HepG2 (cell line): ENCODE data around the gene FIS1. TPM values are rescaled to one million over a fixed set of nuclear protein-coding genes. Genes with fewer than 3 reads are reported as not detected.
A peak's percentile ranks its signal among the peaks of the same experiment; 100 is the strongest.

Experiments used
- ATAC-seq: fragments of 200-7000 bp; cut with Tn5 transposase; 3 replicates; pipeline ENCODE4 v1.9.1; 2020; ENCODE audit warnings: mild to moderate bottlenecking, moderate library complexity
- BruUV-seq: library from RNA; stranded (reverse); fragments of 400-500 nt; replicated peaks from 2 replicates; lab custom pipeline; 2021; lab: Mats Ljungman, UMichigan
- CTCF ChIA-PET: fragments of 300-600 bp; formaldehyde crosslinking; extraction: SDS; loops from one replicate; lab custom pipeline; 2021; ENCODE audit warnings: low total read pairs, inconsistent platforms, low intra/inter-chr PET ratio; lab: Yijun Ruan, JAX
- POLR2A ChIA-PET: fragments of 350-600 bp; sonication (Branson Sonifier 250); formaldehyde crosslinking; loops from one replicate; lab custom pipeline; 2020; ENCODE audit warnings: antibody characterized with exemption, inconsistent platforms; lab: Yijun Ruan, JAX
- DNase-seq: peaks from one replicate; pipeline ENCODE4 v3.0.0-alpha.2; 2015; ENCODE audit warnings: low spot score
- FAIRE-seq: peaks from 3 replicates; lab custom pipeline; 2011; peaks lifted over from hg19 to GRCh38; lab: Jason Lieb, UNC
- H2AFZ ChIP-seq: one replicate; pipeline ENCODE4 v1.6.1; 2011; ENCODE audit warnings: low read length, inconsistent platforms
- H3K27ac ChIP-seq: fragments of 300-600 bp; 3 replicates; pipeline ENCODE4 v1.8.0; 2011; ENCODE audit warnings: mixed run types, mild to moderate bottlenecking, mixed read lengths, low read length, inconsistent platforms; ENCODE audit not compliant: insufficient read depth; ENCODE audit errors: extremely low read length
- H3K27me3 ChIP-seq, 2 experiments: fragments of 200-600 bp in 1 of 2; 2 replicates in 1 of 2; 3 replicates in 1 of 2; pipeline versions ENCODE4 v1.6.0 to v1.8.0; 2011; ENCODE audit warnings: low read length in 2 of 2, mild to moderate bottlenecking in 2 of 2, moderate library complexity in 2 of 2, inconsistent platforms in 1 of 2; ENCODE audit not compliant: insufficient read depth in 2 of 2, control insufficient read depth in 1 of 2
- H3K36me3 ChIP-seq, 2 experiments: fragments of 200-600 bp in 1 of 2; replicated peaks in 1 of 2; 2 replicates in 1 of 2; 3 replicates in 1 of 2; pipeline versions ENCODE4 v1.5.1 to v1.8.0; 2011; ENCODE audit warnings: low read length in 2 of 2, inconsistent platforms in 1 of 2; ENCODE audit not compliant: insufficient read depth in 2 of 2, control insufficient read depth in 1 of 2
- H3K4me1 ChIP-seq: 2 replicates; pipeline ENCODE4 v1.5.1; 2012; ENCODE audit warnings: low read length, inconsistent platforms; ENCODE audit not compliant: insufficient read depth
- H3K4me2 ChIP-seq: 2 replicates; pipeline ENCODE4 v1.6.0; 2011; ENCODE audit warnings: low read depth, low read length, inconsistent platforms
- H3K4me3 ChIP-seq, 3 experiments: fragments of 200-600 bp in 1 of 3; sonication (generic), shearing (Covaris generic) in 1 of 3; replicated peaks in 1 of 3; 2 replicates each; pipeline ENCODE4 v1.5.1; 2011 to 2016; ENCODE audit warnings: low read length in 3 of 3, inconsistent platforms in 2 of 3, low read depth in 2 of 3, mild to moderate bottlenecking in 2 of 3, control low read depth in 1 of 3, mixed read lengths in 1 of 3; ENCODE audit not compliant: insufficient read depth in 1 of 3
- H3K79me2 ChIP-seq: one replicate; pipeline ENCODE4 v1.6.1; 2011; ENCODE audit warnings: low read length, inconsistent platforms; ENCODE audit not compliant: insufficient read depth
- H3K9ac ChIP-seq: 2 replicates; pipeline ENCODE4 v1.6.0; 2011; ENCODE audit warnings: mild to moderate bottlenecking, low read depth, low read length, inconsistent platforms; ENCODE audit not compliant: insufficient read depth
- H3K9me3 ChIP-seq: 2 replicates; pipeline ENCODE4 v1.5.1; 2012; ENCODE audit warnings: mild to moderate bottlenecking, low read length
- H4K20me1 ChIP-seq: 2 replicates; pipeline ENCODE4 v1.6.0; 2011; ENCODE audit warnings: inconsistent platforms, mild to moderate bottlenecking, low read length, moderate library complexity; ENCODE audit not compliant: insufficient read depth
- AGO1 ChIP-seq: fragments of 200-400 bp; formaldehyde crosslinking; IDR thresholded peaks from 2 replicates; pipeline ENCODE4 v1.6.1; 2017; ENCODE audit warnings: mild to moderate bottlenecking, low read depth, low read length, moderate library complexity; ENCODE audit not compliant: poor library complexity, severe bottlenecking
- AGO2 ChIP-seq: fragments of 200-400 bp; formaldehyde crosslinking; optimal IDR thresholded peaks from 2 replicates; pipeline ENCODE3; 2017; ENCODE audit warnings: mild to moderate bottlenecking, low read depth, low read length, moderate library complexity
- BRF2 ChIP-seq: sonication (generic); formaldehyde crosslinking; IDR thresholded peaks from 2 replicates; pipeline ENCODE4 v1.8.1; 2022; ENCODE audit warnings: mild to moderate bottlenecking, missing genetic modification reagents
- HNRNPLL ChIP-seq: fragments of 200-400 bp; formaldehyde crosslinking; IDR thresholded peaks from 2 replicates; pipeline ENCODE4 v1.6.1; 2017; ENCODE audit warnings: mild to moderate bottlenecking, low read depth, low read length; ENCODE audit not compliant: poor library complexity, severe bottlenecking
- NFKB2 ChIP-seq: sonication (generic); formaldehyde crosslinking; IDR thresholded peaks from 2 replicates; pipeline ENCODE4 v1.4.0; 2020; ENCODE audit warnings: missing genetic modification reagents, borderline replicate concordance
- RBFOX2 ChIP-seq: fragments of 200-400 bp; formaldehyde crosslinking; IDR thresholded peaks from 2 replicates; pipeline ENCODE4 v1.6.1; 2017; ENCODE audit warnings: low read depth, mild to moderate bottlenecking, low read length
- SP2 ChIP-seq: sonication (generic); formaldehyde crosslinking; IDR thresholded peaks from 2 replicates; pipeline ENCODE4 v1.5.1; 2020; ENCODE audit warnings: mild to moderate bottlenecking, missing genetic modification reagents
- ZNF331 ChIP-seq: sonication (generic); formaldehyde crosslinking; IDR thresholded peaks from 2 replicates; pipeline ENCODE4 v1.4.0; 2020; ENCODE audit warnings: missing genetic modification reagents
- ZNF597 ChIP-seq: sonication (generic); formaldehyde crosslinking; IDR thresholded peaks from 2 replicates; pipeline ENCODE4 v1.5.0; 2020; ENCODE audit warnings: missing genetic modification reagents
- WGBS: methylation state at CpG from one replicate; pipeline ENCODE4 v1.1.6; 2017; ENCODE audit warnings: low lambda C conversion rate; 5-methylcytosine and 5-hydroxymethylcytosine counted together
- in situ Hi-C: cut with HindIII; loops from 2 replicates; pipeline ENCODE4 v1.10.0; 2017; ENCODE audit warnings: low pct_unique_long_range_greater_than_20kb; ENCODE audit not compliant: extremely low pct_ligation_motif_present
- intact Hi-C: fragments of 100-400 bp; cut with micrococcal nuclease; formaldehyde crosslinking; loops from one replicate; pipeline ENCODE4 v1.10.0; 2022; ENCODE audit not compliant: unreplicated experiment
- polyA plus RNA-seq, 8 experiments: library from polyadenylated mRNA; depleted of rRNA in 3 of 8; stranded (reverse) in 7 of 8; unstranded in 1 of 8; fragments of >200 nt; fragmentation: Illumina TruSeq in 4 of 8; extraction: Trizol in 4 of 8; gene quantifications; 2 replicates each; pipeline versions ENCODE4 v1.2.1 to v1.2.3, GENCODE V29; 2011 to 2016; ENCODE audit warnings: low read depth in 4 of 8, missing spikeins in 1 of 8, mixed read lengths in 1 of 8; ENCODE audit not compliant: insufficient read depth in 1 of 8
- total RNA-seq, 5 experiments: library from RNA; depleted of rRNA; stranded (reverse); fragments of >200 nt; fragmentation: Illumina TruSeq; extraction: Trizol; gene quantifications; 2 replicates each; pipeline ENCODE4 v1.2.3, GENCODE V29; 2016; ENCODE audit warnings: low read depth in 1 of 5

FIS1 gene
- total and polyA plus RNA-seq, 2 of the 13 experiments (the other 11 are each of a cell fraction or from before 2014, with no cell fraction given): 97.5 to 101 TPM

- 98% methylated on average over 25 of the region's 52 CpGs for WGBS
- Histone ChIP-seq H3K79me2 (no peaks in the 10 kb centered on the region), H4K20me1 (no peaks in the 10 kb centered on the region), H3K27ac (peak overlapping the region; percentile 54), H2AFZ (no peak overlapping the region), H3K4me1 (peaks cover 49% of the 10 kb centered on the region), H3K36me3 (peaks cover 0 to 3% of the 10 kb centered on the region in 2 experiments; a peak in 2 of 5 replicates), H3K9me3 (no peaks in the 10 kb centered on the region), H3K27me3 (no peaks in the 10 kb centered on the region), H3K4me3 (peak overlapping the region in 1 of 3 experiments; percentile 48; a peak in 1 of 6 replicates), H3K9ac (no peak overlapping the region), H3K4me2 (peak overlapping the region; percentile 55)
- ChIA-PET CTCF (no interaction called here), POLR2A (interaction anchor here (0.9 to 3.0 kb wide), 5 partner anchors 12 to 40 kb away, joined by 3 to 11 read pairs (median 6); partner anchors contain the start of genes PLOD3 and ZNHIT1)
- ATAC-seq (peak; percentile 5; the same call in 2 of the 3 replicates), DNase-seq (no peak), FAIRE-seq (no peak)
- in situ Hi-C loops: no loop called here
- intact Hi-C loops: no loop called here
- peak; percentile 22 for TF ChIP-seq HNRNPLL
- TF ChIP-seq AGO2: peak; percentile 88
- TF ChIP-seq ZNF331 (CRISPR knock-in tag): 0 out of 2 replicates have a peak, but pooled peaks have one; percentile 1
- no peak for TF ChIP-seq ZNF597 (CRISPR knock-in tag)
- TF ChIP-seq BRF2 (CRISPR knock-in tag): no peak
- no peak for TF ChIP-seq SP2
- peak; percentile 69 for TF ChIP-seq AGO1
- TF ChIP-seq RBFOX2: peak; percentile 51; the same call in 1 of the 2 replicates
- TF ChIP-seq NFKB2 (CRISPR knock-in tag): no peak
- no TSS peak for BruUV-seq
Observed at GRCh38 chr7:101232141-101232850, 12.6 kb downstream of the FIS1 start.
